HG02588 (cell line): ENCODE measurements around the gene PPIH.
A peak's percentile ranks its signal among the peaks of the same experiment; 100 is the strongest.
"Not testable (repeated sequence)": the region's sequence is repeated elsewhere in the genome, so short reads cannot be mapped to it uniquely, and the experiment has no call there.

Experiments used
- ATAC-seq: cut with Tn5 transposase; IDR thresholded peaks from one replicate; pipeline ENCODE4 v1.9.1; 2021; ENCODE audit warnings: mild to moderate bottlenecking, moderate library complexity; ENCODE audit not compliant: unreplicated experiment

Gene PPIH

DNA sequence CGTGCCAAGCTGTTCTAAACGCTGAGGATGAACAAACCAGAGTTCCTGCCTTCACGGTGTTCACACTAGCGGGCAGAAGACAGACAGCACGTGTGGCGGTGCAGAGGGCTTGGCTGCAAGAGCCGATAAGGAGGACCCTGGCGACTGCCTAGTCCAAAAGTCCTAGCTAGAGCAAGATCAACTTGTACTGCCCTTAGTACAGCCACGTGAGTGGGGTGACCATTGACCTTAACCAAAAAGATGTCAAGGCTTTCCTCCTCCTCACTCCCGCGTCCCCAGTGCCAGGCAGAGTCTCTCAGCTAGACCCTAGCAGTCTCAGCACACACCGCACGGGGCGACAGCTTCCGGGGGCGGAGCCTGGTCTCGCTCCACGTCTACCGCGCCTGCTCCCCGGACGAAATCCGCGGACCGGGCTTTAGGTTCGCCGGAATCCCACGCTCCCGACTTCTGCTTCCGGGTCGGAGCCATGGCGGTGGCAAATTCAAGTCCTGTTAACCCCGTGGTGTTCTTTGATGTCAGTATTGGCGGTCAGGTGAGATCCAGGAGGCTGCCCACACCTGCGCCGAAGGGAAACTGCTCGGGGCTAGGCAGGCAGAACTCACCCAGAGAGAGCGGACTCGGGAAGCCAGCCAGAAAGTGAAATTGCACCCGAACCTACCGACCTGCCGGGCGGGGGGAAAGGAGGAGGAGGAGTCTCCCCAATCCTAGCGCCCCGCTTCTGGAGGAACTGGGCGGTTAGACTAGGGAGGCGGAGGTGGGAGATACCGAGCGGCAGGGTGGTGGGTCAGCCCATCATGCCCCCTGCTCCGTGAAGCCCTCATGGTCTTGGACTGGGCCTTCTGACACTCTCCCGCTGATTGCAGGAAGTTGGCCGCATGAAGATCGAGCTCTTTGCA, at the start of gene PPIH:
Gene PPIH, plus strand, starts transcription at position 443 of the 896 bp plus-strand sequence. Its CDS starts 24 bp downstream, at position 467.
- ATAC-seq: peak; percentile 96

DNA sequence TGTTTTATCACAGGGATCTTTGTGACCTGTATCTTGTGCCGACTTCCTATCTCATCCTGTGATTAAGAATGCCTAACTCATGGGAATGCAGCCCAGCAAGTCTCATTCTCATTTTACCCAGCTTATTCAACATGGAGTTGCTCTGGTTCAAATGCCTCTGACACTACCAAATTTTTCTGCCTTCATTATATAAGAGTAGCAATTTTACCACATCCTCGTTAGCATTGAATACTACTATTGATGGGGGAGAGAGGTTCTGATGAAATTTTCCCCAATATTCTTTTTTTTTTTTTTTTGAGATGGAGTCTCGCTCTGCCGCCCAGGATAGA, 44.5 kb upstream of the PPIH start:
- ATAC-seq: no peak

DNA sequence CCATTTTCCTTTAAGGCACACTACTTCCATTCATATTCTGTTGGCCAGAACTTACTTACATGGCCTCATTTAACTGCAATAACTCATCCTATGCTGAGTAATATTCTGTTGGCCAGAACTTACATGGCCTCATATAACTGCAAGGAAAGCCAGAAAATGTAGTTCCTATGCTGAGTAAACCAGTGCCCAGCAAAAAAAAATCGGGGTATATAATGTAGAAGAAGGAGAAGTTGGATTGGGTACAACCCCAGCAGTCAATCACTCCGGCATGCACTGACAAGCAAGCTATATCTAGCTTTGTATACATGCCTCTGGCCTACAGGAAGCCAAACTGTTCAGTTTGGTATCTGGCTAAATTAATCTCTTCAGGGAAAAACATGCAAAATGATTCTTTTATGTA, 39.4 kb upstream of the PPIH start:
- no peak for ATAC-seq

DNA sequence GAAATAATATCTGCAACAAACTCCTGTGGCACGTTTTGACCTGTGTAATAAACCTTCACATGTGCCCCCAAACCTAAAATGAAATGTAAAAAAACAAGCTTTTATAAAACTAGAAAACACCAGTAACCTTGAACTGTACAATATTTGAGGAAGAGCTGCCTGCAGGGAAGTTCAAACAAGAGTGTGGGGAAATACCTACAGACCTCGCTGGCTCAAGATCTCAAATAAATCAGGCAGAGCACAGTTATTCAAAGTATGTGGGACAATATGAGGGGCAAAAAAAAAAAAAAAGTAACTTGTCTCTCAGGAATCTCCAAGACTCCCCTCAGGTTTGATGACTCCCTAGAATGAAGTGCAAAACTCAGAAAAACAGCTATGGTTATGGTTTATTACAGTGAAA, 37.9 kb upstream of the PPIH start:
- ATAC-seq: no peak

DNA sequence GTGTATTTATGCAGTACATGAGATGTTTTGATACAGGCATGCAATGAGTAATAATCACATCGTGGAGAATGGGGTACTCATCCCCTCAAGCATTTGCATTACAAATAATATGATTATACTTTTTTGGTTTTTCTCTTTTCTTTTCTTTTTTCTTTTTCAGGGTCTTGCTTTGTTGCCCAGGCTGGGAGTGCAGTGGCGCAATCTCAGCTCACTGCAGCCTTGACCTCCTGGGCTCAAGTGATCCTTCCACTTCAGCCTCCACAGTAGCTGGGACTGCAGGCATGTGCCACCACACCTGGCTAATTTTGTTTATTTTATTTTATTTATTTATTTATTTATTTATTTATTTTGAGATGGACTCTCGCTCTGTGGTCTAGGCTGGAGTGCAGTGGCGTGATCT, 37.0 kb upstream of the PPIH start:
- ATAC-seq: not testable (repeated sequence)

DNA sequence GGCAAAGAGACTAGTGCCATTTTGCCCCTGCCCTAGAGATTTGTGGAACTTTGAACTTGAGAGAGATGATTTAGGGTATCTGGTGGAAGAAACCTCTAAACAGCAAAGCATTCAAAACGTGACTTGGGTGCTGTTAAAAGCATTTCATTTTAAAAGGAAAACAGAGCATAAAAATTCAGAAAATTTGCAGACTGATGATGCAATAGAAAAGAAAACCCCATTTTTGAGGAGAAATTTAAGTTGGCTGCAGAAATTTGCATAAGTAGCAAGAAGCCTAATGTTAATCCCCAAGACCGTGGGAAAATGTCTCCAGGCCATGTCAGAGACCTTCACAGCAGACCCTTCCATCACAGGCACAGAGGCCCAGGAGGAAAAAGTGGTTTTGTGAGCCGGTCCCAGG, 31.0 kb upstream of the PPIH start:
- not testable (repeated sequence) for ATAC-seq

DNA sequence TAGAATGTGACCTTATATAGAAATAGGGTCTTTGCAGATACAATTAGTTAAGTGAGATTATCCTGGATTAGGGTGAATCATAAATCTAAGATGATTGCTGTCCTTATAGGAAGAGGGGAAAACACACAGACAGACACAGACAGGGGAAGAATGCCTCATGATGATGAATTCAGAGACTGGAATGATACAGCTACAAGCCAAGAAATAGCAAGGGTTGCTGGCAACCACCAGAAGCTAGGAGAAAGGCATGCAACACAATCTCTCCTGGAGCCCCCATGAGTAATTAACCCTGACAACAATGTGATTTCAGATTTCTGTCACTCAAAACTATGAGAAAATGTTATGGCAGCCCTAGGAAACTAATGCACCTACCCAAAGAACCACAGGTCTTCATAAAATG, 19.1 kb upstream of the PPIH start:
- ATAC-seq: no peak

DNA sequence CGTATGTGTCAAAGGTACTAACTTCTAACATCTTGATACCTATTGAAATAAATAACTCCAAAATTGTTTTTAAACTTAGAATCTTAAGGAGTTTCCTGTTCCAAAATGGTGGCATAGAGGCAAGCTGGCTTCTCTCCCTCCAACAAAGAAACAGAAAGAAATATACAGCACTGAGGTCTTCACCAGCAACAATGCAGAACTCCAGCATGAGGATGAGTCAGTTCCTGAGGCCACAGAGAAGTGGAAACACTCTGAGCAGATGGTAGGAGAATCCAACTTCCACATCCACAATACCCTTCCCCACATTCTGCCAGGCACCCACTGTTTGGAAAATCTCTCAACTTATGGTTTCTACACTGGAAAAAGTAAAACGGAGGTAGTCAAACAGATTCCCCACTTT, 12.2 kb upstream of the PPIH start:
- ATAC-seq: no peak

DNA sequence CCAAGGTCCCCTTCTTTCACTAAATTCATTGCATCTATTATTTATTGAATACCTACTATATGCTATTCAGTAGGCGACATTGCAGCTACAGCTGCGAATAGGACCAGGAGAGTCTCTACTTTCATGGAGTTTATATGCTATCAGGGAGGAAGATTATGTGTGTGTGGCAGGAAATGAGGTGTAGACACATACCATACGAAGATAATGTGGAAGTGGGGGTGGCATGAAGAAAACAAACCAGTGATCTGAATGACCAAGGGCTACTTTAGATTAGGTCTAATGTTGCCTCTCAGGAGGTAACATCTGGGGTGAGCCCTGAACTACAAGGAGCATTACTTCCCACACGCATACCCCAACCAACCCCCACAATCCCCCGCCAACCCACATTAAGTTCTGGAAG, 1.0 kb upstream of the PPIH start:
- ATAC-seq: no peak

DNA sequence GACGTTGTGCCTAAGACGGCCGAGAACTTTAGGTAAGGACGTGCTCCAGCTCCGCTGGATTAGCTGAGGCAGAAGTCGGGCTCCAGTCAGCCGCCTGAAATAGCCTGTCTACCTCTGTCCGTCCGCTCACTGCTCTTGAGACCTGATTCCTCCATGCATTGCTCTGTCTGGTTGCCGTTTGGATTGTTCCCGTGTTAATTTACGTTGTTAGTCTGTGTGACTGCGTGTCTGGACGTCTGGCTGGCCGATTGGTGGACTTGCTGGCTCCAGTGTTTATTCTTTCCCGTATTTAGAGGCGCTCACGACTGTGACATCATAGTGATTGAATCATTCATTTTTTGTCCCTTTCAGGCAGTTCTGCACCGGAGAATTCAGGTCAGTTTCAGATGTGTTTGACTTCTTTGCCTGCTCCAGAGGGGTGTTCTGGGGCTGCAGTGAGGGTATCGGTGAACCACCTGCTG, 684 bp downstream of the PPIH start:
- ATAC-seq: no peak

DNA sequence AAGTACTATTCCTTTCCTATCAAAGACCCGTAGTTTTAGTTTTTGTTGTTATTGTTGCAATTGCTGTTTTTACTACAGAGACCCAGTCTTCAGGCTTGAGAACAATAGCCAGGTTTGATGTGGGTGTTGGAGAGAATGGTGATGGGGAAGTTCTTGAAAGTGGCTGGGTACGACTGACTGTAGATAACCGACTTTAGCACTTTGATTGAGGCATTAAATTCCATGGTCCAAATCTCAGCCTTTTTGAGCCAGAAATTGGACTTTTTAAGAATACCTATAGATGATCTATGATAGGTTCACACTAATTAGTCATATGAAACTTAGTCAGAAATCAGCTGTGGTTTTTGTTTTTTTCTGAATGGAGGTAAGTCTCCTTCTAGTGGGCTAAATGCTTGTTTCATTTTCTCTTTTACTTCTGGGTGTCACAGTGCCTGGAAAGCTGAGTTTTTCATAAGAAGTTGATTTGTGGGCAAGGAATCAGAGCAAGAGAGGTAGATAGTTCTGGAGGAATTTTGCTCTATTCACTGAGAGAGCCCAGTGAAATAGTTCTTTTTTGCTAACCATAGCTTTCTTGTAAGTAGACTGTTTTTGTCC, 2.8 kb downstream of the PPIH start:
- no peak for ATAC-seq

DNA sequence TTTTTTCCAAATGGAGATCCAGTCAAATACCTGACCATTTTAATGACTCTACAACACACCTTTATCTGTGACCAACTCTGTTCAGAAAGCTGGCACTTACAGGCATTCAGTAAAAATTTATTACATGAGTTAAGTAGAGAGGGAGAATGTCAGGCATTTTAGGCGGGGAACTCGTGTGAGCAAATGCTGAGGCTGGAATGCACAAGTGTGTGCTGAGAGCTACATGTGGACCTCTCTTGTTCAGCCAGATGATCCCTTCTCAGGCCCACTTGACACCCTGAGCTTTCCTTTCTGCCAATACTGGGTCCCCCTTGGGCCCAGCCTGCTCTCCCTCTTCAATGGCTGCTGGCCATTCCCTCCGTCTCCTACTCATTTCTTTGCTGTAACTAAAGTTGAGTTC, 11.7 kb downstream of the PPIH start:
- ATAC-seq: no peak

DNA sequence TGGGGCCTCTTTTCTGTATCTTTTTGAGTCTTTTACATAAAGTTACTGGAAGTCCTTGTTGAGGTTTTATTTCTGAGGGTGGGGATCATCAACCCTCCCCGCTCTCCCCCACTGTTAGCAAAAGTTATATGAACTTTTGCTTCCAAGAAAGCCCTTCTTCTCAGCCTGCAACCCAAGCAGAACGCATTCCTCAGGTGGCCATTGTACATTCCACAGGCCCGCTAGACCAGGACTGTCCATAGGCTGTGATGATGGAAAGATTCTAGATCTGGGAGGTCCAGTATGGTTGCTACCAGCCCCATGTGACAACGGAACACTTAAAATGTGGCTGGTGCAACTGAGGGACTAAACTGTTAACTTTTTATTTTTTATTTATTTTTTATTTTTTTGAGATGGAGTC, 12.2 kb downstream of the PPIH start:
- no peak for ATAC-seq

DNA sequence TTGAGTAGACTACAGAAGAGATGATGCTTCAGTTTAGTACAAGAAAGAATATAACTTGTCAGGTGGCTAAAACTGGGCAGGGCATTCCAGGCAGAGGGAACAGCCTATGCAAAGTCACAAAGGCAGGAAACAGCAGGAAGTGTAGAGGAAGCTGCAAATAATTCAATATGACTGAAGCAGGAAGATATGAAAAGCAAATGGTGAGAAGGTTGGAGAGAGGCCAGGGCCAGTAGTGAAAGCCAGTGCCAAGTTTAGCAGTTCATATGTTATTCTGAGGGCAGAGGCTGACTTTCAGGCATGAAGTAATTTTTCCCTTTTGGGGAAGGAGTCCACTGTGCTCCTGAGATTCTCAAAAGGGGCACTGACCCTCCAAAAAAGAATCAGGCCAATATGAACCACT, 16.0 kb downstream of the PPIH start:
- ATAC-seq: no peak

DNA sequence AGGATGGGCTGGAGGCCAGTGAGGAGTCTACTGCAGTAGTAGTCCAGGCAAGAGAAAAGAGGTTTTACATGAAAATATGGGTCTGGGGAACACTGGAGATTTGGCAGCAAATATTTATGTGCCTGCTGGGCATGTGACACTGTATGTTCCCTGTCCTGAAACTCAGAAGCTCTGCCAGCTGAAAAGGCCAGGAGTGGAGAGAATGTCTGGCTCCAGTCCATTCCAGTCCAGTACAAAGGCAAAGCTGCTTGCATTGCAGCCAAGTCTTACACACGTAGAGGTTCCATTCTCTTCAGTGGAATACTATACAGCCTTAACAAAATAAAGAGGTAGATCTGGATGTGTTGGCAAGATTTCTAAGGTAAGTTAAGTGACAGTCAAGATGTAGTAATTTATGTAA, 16.5 kb downstream of the PPIH start:
- ATAC-seq: no peak

DNA sequence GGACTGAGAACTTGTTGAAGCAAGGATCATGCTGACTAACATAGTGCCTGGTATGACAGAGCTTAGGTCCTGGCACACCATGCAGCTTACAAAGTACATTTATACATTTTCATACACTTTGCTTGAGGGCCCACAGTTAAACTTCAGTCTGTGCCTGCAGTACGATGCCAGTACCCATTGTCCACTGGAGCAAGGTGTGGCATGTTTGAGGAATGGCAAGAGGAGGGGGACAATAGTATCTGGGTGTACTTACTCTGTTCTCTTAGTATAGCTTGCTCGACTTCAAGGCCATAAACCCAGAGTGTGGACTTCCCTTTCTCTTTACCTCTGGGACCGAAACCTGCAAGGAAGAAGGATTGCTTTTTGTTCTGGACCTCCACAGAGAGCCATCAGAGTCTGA, 17.2 kb downstream of the PPIH start:
- no peak for ATAC-seq

DNA sequence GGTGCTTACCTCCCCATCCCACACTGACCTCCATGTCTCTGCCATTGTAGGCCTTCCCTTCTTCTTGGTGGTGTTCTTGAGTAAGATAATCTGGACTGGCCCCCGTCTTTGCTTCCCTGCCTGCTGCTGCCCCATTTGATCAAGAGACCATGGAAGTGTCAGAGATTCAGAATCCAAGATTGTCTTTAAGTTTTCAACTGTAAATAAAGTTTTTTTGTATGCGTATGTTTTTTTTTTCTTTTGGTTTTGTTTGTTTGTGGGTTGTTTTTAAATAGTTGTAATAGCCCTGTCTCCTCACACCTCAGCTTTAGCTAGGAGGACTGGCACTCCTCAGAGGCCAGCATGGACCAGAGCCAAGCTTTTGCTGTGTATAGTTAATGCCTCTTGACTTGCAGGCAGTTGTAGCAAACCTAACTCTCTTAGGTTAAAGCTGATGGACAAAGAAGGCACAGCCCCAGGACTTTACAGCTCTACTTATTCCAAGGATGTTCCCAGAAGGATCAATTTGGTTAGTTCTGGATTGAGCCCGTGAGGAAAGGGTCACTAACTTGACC, 18.4 kb downstream of the PPIH start:
- ATAC-seq: no peak

DNA sequence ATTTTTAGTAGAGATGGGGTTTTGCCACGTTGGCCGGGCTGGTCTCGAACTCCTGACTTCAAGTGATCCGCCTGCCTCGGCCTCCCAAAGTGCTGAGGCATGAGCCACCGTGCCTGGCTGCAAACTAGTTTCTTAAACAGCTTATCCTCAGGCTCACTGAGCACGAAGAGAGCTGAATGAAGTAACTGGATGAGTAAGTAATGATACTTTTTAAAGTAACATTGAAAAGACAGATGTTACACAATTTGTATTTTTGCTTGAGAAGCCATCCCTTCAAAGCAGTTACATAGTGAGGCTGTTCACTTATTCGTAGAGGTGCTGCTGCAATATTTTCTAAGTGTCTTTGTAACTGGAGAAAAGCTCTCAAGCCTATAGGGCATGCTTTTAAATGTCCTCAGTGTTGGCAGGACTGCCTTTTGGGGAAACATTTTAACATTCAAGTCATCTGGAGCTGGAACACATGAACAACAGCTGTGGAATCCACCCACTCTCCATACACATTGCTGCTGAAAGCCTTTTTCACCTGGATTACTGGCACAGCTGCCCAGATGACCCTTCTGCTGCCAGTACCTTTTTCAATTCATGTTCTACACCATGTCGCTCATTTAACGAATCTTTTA, 21.3 kb downstream of the PPIH start:
- ATAC-seq: no peak

DNA sequence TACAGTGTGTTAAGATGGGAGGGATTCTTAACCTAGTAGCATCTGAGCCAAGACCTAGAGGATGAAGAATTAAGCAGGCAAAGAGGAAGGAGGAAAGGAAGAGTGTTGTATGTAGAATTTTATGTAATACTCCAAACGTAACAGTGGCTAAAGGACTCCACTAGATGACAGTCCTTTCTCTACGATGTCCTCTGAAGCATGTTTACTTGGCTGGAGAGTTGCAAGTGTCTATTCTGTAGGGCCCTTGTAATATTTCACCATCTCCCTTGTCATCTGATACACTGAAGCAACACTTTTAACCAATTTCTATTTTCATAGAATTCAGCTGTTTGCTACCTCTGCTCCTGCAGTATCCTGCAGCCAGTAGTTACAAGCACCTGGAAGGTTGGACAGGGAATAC, 21.8 kb downstream of the PPIH start:
- no peak for ATAC-seq

DNA sequence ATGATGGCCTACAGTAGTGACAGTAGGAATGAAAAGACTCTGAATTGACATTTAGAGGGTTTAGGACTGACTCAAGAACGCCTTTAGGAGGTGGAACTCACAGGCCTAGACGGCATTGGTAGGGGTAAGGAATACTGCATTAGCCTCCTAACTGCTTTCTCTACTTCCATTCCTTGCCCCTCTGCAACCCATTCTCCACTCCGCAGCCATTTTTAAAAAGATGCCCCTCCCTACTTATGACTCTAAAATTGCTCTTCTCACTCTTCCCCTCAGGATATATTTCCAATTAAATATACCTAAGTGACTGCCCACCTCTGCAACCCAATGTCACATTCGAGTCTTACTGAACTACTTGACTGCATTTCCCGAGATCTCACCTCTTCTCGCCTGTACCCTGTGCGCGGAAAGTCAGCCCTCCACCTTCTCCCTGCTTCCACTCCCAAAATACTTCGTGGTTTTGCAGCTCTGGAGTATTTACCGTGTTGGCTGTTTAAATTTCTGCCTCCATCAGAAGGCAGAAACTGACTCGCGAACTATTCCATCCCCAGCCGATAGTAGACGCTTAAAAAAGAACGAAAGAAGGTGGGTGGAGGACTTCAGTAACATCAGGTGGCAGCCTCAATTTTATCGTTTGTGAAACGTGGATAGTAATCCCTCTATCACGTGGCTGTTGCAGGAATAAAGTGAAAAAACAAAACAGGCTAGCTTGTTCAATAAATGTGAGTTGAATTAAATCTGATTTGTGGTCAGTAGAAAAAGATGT, 22.9 kb downstream of the PPIH start:
- no peak for ATAC-seq
